Stimulated activated CD8-positive, alpha-beta memory T cell treated with anti-CD3 and anti-CD28 coated beads, Interleukin-4, amount 100 ng/mL, for 1 hour (primary cell): ENCODE results near the gene NMNAT3.
"Not testable (repeated sequence)": the region's sequence is repeated elsewhere in the genome, so short reads cannot be mapped to it uniquely, and the experiment has no call there.

ENCODE experiments used
- DNase-seq, 2 donors: peaks; one replicate each; pipeline ENCODE4 v3.0.0-alpha.2; 2020; ENCODE audit warnings: low read depth in 2 of 2, low spot score in 1 of 2

Gene NMNAT3

DNA sequence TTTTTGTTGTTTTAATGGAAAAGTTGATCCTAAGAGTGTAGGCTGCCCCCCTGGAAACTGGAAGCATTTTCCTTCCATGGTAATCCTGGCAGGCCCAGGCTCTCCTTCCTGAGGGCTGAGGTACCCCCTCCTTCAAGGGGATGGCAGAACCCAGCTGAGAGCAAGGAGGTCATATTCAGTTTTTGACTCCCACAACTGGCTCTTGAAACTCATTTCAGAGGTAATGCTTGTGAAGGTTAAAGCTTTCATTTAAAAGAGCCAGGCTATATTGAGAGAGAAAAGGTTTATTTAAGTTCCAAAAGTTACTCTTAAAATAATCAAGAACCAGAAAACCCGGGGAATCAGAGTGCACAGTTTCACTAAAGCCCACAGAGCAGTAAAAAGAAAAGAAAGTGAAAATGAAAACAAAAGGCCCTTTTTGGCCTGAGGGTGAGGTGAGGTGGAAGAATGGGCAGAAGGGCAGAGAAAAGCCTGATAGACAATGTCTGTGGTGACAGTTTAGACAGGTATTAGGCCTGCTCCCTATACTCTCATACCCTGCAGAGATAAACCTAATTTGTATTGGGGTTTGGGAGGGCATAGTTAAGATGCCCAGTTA lies 91.3 kb downstream of the NMNAT3 start:
- DNase-seq, result no peak

DNA sequence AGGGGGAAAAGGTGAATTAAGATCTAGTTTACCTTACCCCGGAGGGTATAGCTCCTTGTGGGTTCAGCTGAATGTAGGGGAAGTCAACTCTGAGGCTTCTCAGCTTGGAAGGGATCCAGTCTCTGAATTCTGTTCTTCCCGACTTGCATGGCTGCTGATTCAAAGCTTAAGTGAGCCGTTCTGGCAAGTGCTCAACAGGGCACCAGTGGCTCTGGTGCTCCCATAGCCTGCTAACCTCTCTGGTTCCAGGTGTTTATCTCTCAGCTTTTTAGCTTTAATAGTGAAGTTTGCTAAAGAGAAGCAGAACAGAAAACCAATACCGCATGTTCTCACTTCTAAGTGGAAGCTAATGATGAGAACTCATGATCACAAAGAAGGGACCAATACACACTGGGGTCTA lies 92.0 kb downstream of the NMNAT3 start:
- DNase-seq, result no peak

DNA sequence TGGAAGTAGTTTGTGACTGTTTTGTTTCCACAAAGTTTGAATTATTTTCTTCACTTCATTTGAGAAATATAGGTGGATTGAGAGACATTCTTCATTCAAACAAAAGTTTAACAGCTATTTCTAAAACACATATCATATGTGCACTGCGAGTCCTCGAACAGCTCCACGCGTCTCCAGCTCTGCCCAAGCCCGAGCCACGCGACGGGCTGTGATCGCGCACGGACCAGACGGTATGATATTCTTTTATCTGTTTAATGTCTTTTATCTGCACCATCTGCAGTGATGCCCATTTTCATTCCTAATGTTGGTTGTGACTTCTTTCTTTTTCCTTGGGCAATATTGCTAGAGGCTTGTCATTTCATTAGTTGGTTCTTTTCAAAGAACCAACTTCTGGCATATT lies 94.1 kb downstream of the NMNAT3 start:
- not testable (repeated sequence) for DNase-seq

DNA sequence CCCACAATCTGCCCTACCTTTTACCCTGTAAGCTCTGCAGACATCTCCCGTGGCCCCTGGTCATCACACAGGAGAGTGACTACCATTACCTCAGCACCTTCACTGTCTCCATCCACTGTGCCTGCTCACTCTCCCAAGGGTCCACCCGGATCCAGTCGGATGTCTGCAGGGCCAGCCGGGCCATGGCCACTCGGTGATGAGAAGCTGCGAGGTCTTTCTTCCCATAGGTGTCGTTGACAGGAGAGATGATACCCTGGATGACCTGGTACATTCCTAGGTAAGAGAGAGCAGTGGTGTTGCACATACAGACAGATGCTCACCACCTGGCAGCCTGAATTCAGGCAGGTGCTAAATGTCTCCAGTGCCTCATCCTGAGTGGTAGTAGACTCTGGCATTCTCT lies 99.0 kb downstream of the NMNAT3 start:
- DNase-seq, result no peak

DNA sequence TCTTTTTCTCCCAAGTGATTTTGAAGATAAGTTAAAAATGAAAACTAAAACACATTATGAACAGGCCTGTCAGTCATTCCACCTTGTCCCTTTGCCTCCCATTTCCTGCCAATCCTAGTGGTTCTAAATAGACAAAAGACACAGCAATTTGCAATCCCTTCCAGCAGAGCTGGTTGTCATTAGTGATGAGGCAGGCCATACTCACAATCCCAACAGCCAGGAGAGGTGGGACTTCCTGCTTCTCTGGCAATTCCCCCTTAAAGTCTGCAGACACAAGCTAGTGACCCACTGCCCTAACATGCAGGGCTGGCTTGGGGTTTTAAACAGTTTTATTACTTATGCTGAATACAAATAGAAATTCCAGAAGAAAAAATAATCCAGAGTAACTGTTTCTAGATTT lies 99.9 kb downstream of the NMNAT3 start:
- DNase-seq, result no peak

DNA sequence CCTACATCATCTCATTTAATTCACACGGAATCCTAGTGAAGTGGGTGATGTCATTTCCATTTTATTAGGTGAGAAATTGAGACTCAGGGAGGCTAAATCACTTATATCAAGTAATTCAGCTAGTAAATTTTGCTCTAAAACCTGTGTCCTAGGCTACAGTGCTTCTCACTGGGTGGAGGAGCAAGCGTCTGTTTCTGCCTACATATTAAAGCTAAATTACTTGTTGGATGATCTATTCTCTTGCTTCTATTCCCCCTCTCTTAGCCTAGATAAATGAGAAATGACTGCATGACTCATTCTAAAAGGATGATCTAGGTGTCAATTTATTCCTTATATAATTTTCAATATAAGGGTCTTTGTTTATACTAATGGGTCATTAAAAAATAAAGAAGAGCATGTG lies 100.4 kb downstream of the NMNAT3 start:
- DNase-seq, result no peak

DNA sequence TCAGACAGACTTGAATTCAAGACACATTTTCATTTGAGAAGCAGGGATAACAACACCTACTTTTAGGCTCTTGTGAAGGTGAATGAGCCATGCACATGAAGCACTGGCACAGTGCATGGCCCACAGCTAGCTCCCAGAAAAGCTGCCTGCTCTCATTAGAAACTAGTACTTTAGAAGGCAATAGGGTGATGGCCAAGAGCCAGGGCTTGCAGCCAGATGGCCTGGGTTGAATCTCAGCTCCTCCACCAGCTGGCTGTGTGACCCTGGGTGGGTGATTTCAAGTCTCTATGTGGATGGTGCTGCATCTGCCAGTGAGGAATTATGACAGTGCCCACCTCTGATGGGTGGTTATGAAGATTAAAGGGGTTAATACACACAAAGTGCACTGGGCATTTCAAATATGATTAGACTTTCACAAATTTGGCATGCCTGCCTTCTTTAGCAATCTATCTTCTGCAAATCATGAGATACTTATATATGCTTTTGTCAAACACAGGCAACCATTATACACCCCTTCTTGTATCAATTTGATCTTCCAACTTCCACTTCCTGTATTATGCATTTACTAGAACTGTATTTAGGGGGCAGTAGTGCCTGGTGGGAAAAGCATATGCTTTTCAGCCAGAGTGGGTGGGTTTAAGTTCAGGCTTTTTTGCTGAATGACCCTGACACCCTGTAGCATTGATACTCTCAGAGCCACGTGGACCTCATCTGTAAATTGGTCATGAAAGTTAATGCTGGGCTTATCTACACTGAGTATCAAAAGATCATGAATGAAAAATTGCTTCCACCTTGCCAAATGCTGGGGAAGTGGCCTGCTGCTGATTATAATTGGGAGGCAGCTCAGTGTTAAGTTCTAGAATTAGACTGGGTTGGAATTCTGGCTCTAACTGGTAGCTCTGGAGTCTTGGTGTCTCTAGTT lies 103.5 kb downstream of the NMNAT3 start:
- DNase-seq, result no peak

DNA sequence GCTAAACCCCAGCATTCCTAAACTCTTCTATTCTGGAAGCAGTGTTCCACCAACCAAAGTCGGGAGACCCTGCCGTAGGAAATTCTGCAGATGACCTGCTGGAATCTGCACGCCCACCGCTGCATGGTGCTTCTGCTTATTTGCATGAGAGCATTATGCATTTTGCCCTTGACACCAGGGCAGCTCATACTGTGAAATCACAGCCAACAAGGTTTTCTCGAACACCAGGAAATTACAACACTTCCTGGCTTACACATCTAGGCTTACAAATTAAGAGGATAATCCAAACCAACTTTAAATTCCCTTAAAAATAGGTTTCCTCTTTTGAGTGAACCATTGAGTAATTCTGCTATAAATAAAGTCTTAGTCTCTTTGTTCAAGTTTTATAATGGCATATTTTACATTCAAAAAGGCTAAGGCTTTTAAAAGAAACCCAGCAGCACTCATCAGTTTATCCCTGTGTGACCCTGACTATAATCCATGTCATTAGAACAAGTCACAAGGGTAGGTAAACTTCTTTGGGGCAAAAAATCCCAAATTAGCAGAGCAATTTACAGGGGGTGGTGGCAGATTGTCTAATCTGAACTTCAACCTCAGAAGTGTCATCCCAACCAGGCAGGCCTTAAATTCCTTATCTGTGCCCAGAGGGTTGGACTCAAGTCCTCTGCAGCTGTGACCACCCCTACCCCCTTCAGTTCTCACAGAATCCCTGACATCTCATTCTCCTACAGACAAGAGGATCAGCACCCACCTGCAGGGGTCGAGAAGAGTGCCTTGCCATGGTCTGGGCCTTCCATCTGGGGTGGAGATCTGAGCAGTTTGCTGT lies 104.7 kb downstream of the NMNAT3 start:
- DNase-seq, result no peak

DNA sequence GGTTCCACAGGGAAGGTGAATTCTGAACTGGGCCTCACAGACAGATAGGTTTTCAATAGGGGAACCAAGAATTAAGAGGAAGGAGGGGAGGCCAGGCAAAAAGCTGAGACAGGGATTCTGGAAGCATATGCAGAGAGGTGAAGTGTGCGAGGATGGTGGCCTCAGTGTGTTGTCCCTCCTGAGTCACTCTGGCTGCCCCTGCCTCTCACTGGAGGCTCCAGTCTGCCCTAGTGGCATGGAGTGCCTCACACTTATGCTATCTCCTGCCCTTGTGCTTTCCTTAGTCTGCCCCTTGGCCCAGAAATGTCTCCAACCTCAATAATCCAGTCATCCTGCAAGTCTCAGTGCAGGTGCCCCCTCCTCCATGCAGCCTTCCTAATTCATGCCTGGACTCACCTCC lies 106.1 kb downstream of the NMNAT3 start:
- DNase-seq, result no peak

DNA sequence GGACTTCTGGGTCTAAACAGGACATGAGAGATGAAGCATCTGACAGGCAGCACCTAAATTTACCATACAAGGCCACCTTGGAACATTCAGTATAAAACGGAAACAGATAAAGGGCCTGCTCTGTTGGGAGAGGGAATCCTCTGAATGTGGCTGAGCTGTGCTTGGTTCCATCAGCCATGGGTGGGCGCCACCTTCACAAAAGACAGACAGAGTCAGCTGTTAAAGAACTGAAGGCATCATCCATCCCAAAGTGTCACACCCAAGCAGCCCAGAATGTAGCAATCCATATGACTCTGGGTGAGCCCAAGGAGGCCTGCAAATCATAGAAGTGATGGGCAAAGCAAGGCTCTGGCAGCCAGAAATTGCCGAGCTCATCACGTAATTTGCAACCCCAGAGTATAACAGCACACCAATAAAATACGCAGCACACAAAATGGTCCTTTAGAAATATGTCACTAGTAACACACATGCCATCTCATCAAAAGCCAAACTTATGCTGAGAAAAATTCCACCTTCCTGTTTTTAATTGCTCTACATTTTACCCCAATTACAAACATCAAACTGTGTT lies 113.4 kb downstream of the NMNAT3 start:
- no peak for DNase-seq

DNA sequence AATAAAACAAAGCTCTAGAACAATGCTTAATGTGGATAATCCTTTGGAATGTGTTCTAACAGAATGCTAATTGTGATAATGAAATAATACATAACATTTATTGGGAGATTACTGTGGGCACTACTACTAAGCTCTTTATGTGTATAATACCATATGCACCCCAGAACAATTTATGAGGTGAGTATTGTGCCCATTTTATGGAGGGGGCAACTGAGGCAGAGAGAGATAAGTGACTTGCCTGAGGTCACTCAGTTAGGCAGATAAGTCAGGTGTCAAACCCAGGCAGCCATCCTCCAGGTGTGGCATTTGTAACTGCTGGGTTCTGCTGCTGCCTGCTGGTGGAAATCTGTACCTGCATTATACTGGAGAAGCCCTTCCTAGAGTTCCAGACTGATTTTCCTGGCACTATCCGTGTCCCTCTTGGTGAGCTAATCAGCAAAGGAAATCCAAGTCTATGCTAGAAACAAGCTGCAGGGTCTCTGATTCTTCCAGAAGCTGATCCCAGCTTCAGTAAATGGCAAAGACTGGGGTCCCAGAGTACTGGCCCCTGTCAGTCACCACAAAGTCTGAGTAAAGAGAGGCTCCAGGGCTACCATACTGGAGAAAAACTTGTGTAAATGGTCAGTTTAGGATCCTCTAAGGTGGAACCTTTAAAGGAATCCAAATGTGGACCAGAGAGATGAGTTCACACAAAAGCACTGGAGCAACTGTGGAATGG lies 115.7 kb downstream of the NMNAT3 start:
- DNase-seq, result no peak

DNA sequence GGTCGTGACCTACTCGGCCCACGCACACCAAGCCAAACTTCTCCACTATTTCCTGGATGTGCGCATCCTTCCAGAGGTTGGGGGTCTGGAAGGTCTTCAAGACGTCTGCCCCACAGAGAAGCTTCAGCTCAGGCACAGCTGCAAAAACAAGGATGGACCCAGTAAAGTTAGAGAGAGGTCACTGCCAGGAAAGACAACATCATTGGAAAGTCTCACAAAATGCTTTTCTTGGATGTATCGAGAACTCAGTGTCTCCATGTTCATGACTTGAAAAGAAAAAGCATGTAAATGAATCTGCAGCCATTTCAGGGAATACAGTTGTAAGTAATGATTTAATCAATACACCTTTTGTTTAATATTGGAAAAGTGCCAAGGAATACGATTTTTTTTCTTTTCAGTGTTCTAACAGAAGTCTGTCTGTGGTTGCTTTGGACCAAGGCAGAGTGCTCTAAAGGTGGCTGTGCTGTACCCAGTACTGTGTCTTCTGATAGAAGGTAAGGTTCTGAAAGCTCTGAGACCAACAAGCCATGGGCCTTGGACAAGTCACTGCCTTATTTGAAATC lies 116.4 kb downstream of the NMNAT3 start:
- DNase-seq, result no peak

DNA sequence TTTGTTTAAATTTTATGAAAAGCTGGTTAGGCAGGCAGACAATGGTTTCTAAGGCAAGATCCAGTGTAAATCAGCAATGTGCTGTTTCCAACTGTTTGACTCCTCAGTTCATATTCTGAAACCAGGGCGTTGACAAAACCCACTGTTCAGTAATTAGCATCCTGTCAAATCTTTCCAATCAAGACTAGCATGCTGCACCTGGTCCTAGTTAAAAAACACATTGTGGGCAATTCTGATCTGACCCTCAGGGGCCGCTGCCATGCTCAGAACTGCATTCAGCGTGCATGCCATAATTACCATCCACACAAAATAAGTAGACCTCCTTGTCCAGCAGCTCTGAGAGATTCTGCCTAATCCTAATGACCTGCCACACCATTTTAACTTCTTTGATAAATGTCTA lies 117.4 kb downstream of the NMNAT3 start:
- no peak for DNase-seq

DNA sequence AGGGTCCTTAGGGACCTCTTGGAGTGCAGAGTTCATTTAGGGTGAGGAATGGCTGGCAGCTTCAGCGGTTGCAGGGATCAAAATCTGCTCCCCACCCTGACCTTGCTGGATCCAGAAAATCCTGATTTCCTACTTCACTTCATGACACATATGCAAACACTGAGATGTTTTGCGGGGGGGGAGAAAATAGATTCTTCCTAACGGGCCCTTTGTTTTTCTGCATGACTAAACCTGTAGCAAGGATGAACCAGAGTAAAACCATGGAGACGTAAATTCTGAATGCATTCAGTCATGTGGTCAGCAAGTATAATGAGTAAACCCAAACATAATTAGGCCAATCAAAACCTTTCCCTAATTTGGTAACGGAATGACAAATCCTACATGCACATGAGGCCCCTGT lies 118.2 kb downstream of the NMNAT3 start:
- DNase-seq, result no peak

DNA sequence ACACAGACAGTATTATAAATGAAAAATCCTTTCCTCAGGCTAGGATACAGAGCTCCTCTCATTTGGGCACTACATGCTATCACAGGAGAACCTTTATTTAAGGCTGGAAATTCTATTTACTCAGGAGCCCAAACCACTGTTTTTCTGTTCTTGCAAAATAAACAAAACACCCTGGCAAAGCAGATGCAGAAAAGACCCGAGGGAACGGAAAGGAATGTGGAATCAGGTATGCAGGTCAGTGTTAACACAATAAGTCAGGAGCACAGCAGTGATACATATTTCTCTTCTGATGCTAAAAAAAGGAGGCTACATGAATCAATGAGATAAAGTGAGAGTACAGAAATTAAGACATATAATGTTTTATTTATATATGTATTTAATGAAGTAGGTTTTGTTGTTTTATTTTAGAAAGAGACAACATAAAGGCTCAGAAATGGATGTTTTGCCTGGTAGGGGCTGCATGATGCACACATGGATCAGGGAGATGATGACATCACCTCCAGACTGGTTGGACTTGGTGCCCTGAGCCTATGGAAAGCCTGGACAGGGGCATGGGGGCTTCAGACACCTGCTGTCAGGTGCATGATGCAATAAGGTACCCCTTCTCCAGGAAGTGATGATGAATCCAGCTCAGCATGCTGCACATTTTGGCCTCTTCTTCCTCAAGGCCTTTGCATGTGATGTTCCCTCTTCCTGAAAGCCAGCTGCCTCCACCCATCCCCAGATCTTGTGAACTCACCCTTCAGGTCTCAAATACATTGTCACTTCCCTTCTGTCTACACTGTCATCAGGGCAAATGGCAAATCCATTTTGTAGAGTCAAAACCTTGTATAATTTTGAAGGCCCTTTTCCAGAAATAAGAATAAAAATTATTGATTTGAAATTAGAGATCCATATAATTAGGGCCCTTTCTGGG lies 119.2 kb downstream of the NMNAT3 start:
- no peak for DNase-seq

DNA sequence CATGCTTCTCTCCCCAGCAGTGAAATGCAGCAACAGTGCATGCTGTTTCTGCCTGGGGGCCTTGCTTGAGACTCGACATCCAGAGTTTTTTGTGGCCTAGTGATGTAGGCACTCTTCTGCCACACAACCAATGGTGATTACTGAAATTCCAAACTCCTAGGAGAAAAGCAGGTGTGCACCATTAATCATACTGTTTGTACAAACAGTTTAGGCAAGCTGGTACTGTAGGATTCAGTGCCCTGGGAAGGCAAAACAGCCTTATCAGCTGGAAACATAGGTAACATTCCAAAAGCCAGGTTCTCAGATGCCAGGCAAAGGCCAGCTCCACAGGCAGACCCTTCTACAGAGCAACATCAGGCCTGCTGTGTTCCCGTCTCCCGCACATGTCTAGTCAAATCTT lies 120.7 kb downstream of the NMNAT3 start:
- no peak for DNase-seq

DNA sequence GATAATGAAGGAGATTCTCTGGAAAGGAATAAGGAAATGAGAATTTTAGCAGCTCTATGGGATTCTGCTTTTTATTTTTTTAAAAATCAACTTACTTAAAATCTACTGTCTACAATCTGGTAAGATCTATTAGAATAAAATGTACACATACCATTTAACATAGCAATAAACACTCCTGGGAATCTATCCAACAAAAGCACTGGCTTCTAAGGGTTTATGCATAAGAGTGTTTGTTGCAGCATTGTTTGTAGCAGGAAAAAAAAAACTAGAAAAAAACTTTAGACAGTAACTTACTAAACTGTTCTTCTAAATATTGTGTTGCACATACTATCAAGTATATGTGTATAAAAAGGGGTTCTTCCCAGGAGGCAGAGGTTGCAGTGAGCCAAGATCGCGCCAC lies 122.5 kb downstream of the NMNAT3 start:
- no peak for DNase-seq

DNA sequence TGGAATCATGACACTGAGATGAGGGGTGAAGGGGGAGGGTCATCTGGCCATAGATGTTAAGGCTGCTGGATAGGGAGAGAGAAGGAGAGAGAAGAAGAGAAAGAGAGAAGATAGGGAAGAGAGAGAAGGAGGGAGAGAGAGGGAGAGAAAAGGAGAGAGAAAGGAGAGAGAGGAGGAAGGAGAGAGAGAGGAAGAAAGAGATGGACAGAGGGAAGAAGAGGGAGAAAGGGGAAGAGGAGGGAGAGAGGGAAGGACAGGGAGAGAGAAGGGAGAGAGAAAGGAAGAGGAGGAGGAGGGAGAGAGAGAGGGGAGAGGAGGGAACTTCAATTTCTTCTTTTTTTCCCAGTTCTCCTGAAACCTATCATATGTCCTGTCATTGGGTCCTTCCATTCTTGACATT lies 123.1 kb downstream of the NMNAT3 start:
- DNase-seq, result no peak

DNA sequence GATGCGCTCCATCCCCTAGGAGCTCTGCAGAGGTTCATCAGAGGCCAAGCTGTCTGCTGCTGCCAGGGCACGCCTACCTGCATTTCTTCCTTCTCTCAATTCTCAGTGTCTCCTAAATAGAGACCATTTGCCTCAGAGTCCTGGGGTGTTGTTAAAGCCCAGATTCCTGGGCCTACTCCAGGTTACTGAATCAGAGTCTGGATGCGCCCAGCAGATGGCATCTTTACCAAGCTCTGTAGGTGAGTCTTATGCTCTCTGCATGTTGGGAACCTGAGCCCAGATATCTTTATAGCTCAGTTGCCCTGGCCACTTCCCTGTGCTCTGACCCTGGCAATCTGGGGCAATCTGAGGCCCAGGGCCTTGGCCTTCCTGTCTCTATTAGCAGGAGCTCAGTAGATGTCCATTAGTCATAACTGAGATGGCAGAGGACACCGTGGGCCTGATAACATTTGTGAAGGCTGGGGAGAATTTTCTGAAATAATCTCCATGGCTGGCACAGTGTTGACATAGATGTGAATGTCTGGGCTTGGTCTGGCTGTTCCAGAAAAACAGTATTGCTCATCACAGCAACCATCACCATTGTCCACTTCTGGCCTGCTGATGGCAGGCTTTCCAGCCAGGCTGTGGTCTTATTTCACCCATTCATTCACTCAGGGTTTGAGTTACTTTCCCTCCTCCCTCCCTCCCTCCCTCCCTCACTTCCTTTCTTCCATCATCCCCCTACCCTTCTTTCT lies 125.0 kb downstream of the NMNAT3 start:
- DNase-seq, result no peak
